Amniotic stem cell (primary cell): Measurements from ENCODE around the gene UQCR10.

Source experiments
- DNase-seq: peaks from one replicate; lab custom pipeline; 2025; lab: John Stamatoyannopoulos, UW

Gene UQCR10

GRCh38 chr22:29767171-29768051 is at the start of gene UQCR10:
Gene UQCR10 (plus strand): TSS chr22:29767369. CDS start chr22:29767399, 30 bp downstream.
- DNase-seq, result peak; percentile 81

GRCh38 chr22:29717789-29718188 is 49.4 kb upstream of the UQCR10 start:
- DNase-seq, result no peak

GRCh38 chr22:29718949-29719898 is 47.9 kb upstream of the UQCR10 start:
- DNase-seq, result no peak

GRCh38 chr22:29719899-29720645 is 47.1 kb upstream of the UQCR10 start, which contains the start of gene CABP7:
Gene CABP7 (plus strand): TSS chr22:29720003. CDS start chr22:29720425, 422 bp downstream.
- no peak for DNase-seq

GRCh38 chr22:29720811-29721323 is 46.3 kb upstream of the UQCR10 start:
- no peak for DNase-seq

GRCh38 chr22:29722151-29722550 is 45.0 kb upstream of the UQCR10 start:
- DNase-seq, result no peak

- no peak for DNase-seq
Measured at GRCh38 chr22:29722587-29722986, 44.6 kb upstream of the UQCR10 start.

GRCh38 chr22:29723766-29724165 is 43.4 kb upstream of the UQCR10 start:
- no peak for DNase-seq

GRCh38 chr22:29724843-29725242 is 42.3 kb upstream of the UQCR10 start:
- no peak for DNase-seq

GRCh38 chr22:29726106-29726505 is 41.1 kb upstream of the UQCR10 start:
- no peak for DNase-seq

GRCh38 chr22:29726512-29727130 is 40.5 kb upstream of the UQCR10 start:
- no peak for DNase-seq

- DNase-seq, result no peak
Measured at GRCh38 chr22:29727131-29727523, 40.0 kb upstream of the UQCR10 start.

- no peak for DNase-seq
Measured at GRCh38 chr22:29729161-29729560, 38.0 kb upstream of the UQCR10 start.

GRCh38 chr22:29731058-29731850 is 35.9 kb upstream of the UQCR10 start:
- no peak for DNase-seq

GRCh38 chr22:29732883-29733282 is 34.3 kb upstream of the UQCR10 start:
- no peak for DNase-seq

GRCh38 chr22:29733362-29734201 is 33.6 kb upstream of the UQCR10 start:
- no peak for DNase-seq

GRCh38 chr22:29734406-29734805 is 32.8 kb upstream of the UQCR10 start:
- no peak for DNase-seq

GRCh38 chr22:29734838-29735237 is 32.3 kb upstream of the UQCR10 start:
- no peak for DNase-seq

- DNase-seq, result no peak
Measured at GRCh38 chr22:29735416-29735815, 31.8 kb upstream of the UQCR10 start.
